Lung microvascular endothelial cell (primary cell): ENCODE measurements around the gene RBM33. TPM values are rescaled to one million over a fixed set of nuclear protein-coding genes. Genes with fewer than 3 reads are reported as not detected.

ENCODE experiments used
- DNase-seq, 2 donors: peaks; one replicate each; pipeline versions ENCODE4 v3.0.0 to v3.0.0-alpha.2; 2010; ENCODE audit warnings: low read depth in 2 of 2
- total RNA-seq: library from RNA; depleted of rRNA; stranded (reverse); fragments of >200 nt; gene quantifications from 2 replicates; pipeline ENCODE4 v1.2.1, GENCODE V29; 2014

The RBM33 gene
- total RNA-seq, 1 donor from 2014 or later: 21.4 TPM

- peak in 1 of 2 donors; percentile 48 for DNase-seq
Observed at GRCh38 chr7:155660059-155660757, 15.7 kb downstream of the RBM33 start.

- DNase-seq: no peak
Observed at GRCh38 chr7:155660758-155661093, 16.3 kb downstream of the RBM33 start.

GRCh38 chr7:155662343-155663043 is 18.0 kb downstream of the RBM33 start:
- DNase-seq: no peak

- DNase-seq: no peak
Observed at GRCh38 chr7:155663937-155664336, 19.5 kb downstream of the RBM33 start.

GRCh38 chr7:155665079-155665956 is 20.9 kb downstream of the RBM33 start:
- peak in 1 of 2 donors; percentile 56 for DNase-seq

GRCh38 chr7:155665957-155666287 is 21.5 kb downstream of the RBM33 start:
- peak in 1 of 2 donors; percentile 82 for DNase-seq

GRCh38 chr7:155667241-155667829 is 22.9 kb downstream of the RBM33 start:
- DNase-seq: no peak

- peak; percentile 70 to 83 for DNase-seq
Observed at GRCh38 chr7:155669717-155670505, 25.4 kb downstream of the RBM33 start.

GRCh38 chr7:155670521-155670920 is 26.1 kb downstream of the RBM33 start:
- DNase-seq: peak; percentile 36 to 40

- DNase-seq: peak in 1 of 2 donors; percentile 73
Observed at GRCh38 chr7:155674556-155674955, 30.1 kb downstream of the RBM33 start.

- DNase-seq: peak; percentile 11 to 25
Observed at GRCh38 chr7:155676052-155676451, 31.6 kb downstream of the RBM33 start.

GRCh38 chr7:155677688-155678087 is 33.2 kb downstream of the RBM33 start:
- no peak for DNase-seq

- DNase-seq: no peak
Observed at GRCh38 chr7:155680124-155680523, 35.7 kb downstream of the RBM33 start.

- DNase-seq: no peak
Observed at GRCh38 chr7:155680864-155681263, 36.4 kb downstream of the RBM33 start.

GRCh38 chr7:155681663-155682062 is 37.2 kb downstream of the RBM33 start:
- DNase-seq: no peak

GRCh38 chr7:155682484-155682883 is 38.0 kb downstream of the RBM33 start:
- DNase-seq: no peak

- DNase-seq: no peak
Observed at GRCh38 chr7:155683098-155683497, 38.6 kb downstream of the RBM33 start.

- DNase-seq: no peak
Observed at GRCh38 chr7:155683714-155684113, 39.3 kb downstream of the RBM33 start.

- no peak for DNase-seq
Observed at GRCh38 chr7:155684543-155684942, 40.1 kb downstream of the RBM33 start.

GRCh38 chr7:155685070-155685790 is 40.8 kb downstream of the RBM33 start:
- no peak for DNase-seq
